Smooth muscle cell (in vitro differentiated cells): ENCODE data around the gene SNCAIP. TPM values are rescaled to one million over a fixed set of nuclear protein-coding genes. Genes with fewer than 3 reads are reported as not detected.

Experiments used
- DNase-seq: peaks from one replicate; lab custom pipeline; 2025; ENCODE audit not compliant: unreplicated experiment; lab: John Stamatoyannopoulos, UW
- H2AFZ ChIP-seq: fragments of 200-600 bp; sonication (generic); 2 replicates; pipeline ENCODE4 v1.6.0; 2016; ENCODE audit warnings: antibody characterized with exemption, low read depth, mild to moderate bottlenecking
- H3F3A ChIP-seq: fragments of 200-600 bp; sonication (generic); 2 replicates; pipeline ENCODE4 v1.6.0; 2017; ENCODE audit warnings: antibody characterized with exemption, low read depth
- H3K27ac ChIP-seq: fragments of 200-600 bp; sonication (generic); 2 replicates; pipeline ENCODE4 v1.5.1; 2016; ENCODE audit warnings: low read depth, mild to moderate bottlenecking
- H3K27me3 ChIP-seq: fragments of 200-600 bp; sonication (generic); 2 replicates; pipeline ENCODE4 v1.6.1; 2016; ENCODE audit warnings: low read depth, mild to moderate bottlenecking
- H3K36me3 ChIP-seq: fragments of 200-600 bp; sonication (generic); 2 replicates; pipeline ENCODE4 v1.5.1; 2016; ENCODE audit warnings: low read depth
- H3K4me1 ChIP-seq: fragments of 200-600 bp; sonication (generic); 2 replicates; pipeline ENCODE4 v1.5.1; 2016; ENCODE audit warnings: low read depth
- H3K4me2 ChIP-seq: fragments of 200-600 bp; sonication (generic); 2 replicates; pipeline ENCODE4 v1.6.0; 2016; ENCODE audit warnings: mild to moderate bottlenecking
- H3K4me3 ChIP-seq: fragments of 200-600 bp; sonication (generic); 2 replicates; pipeline ENCODE4 v1.5.1; 2016; ENCODE audit warnings: mild to moderate bottlenecking
- H3K79me2 ChIP-seq: fragments of 200-600 bp; sonication (generic); 2 replicates; pipeline ENCODE4 v1.6.0; 2016; ENCODE audit warnings: low read depth, mild to moderate bottlenecking
- H3K9ac ChIP-seq: fragments of 200-600 bp; sonication (generic); 2 replicates; pipeline ENCODE4 v1.6.0; 2016; ENCODE audit warnings: low read depth
- H3K9me3 ChIP-seq: fragments of 200-600 bp; sonication (generic); replicated peaks from 2 replicates; pipeline ENCODE4 v1.5.1; 2016; ENCODE audit warnings: low read depth
- H4K20me1 ChIP-seq: fragments of 200-600 bp; sonication (generic); 2 replicates; pipeline ENCODE4 v1.6.0; 2016; ENCODE audit warnings: low read depth
- CTCF ChIP-seq: fragments of 200-600 bp; sonication (generic); IDR thresholded peaks from 2 replicates; pipeline ENCODE4 v1.5.1; 2017; ENCODE audit warnings: borderline replicate concordance, mild to moderate bottlenecking, antibody characterized with exemption; ENCODE audit not compliant: insufficient read depth, poor library complexity, severe bottlenecking
- WGBS: methylation state at CpG from one replicate; pipeline ENCODE4 v1.1.7; 2016; ENCODE audit warnings: low lambda C conversion rate; 5-methylcytosine and 5-hydroxymethylcytosine counted together
- polyA plus RNA-seq: library from polyadenylated mRNA; unstranded; fragments of >200 nt; fragmentation: Nextera tagmentation; extraction: Ambion mirVana; gene quantifications from 2 replicates; pipeline ENCODE4 v1.2.1, GENCODE V29; 2016
- total RNA-seq: library from RNA; depleted of rRNA; stranded (reverse); fragments of >200 nt; gene quantifications from 2 replicates; pipeline ENCODE4 v1.2.3, GENCODE V29; 2014

Gene SNCAIP
- total and polyA plus RNA-seq, 2 experiments from 2014 or later: 7.2 to 8.0 TPM

GRCh38 chr5:122385286-122385685, 73.2 kb downstream of the SNCAIP start:
- TF ChIP-seq CTCF: no peak
- 96% methylated on average over 4 of the region's 4 CpGs for WGBS
- no peaks in the 10 kb centered on the region for H3F3A ChIP-seq

GRCh38 chr5:122385808-122386207, 73.8 kb downstream of the SNCAIP start:
- no peaks in the 10 kb centered on the region for H3K36me3 ChIP-seq
- no peak overlapping the region for H3K4me2 ChIP-seq
- 97% methylated on average over 3 of the region's 3 CpGs for WGBS
- H3K9me3 ChIP-seq: no peaks in the 10 kb centered on the region
- no peaks in the 10 kb centered on the region for H3F3A ChIP-seq
- H3K4me1 ChIP-seq: peaks cover 2% of the 10 kb centered on the region
- no peaks in the 10 kb centered on the region for H4K20me1 ChIP-seq
- no peaks in the 10 kb centered on the region for H3K27me3 ChIP-seq
- no peak overlapping the region for H3K9ac ChIP-seq
- no peak for DNase-seq
- no peak overlapping the region for H2AFZ ChIP-seq
- no peak overlapping the region for H3K27ac ChIP-seq
- no peak for TF ChIP-seq CTCF
- H3K4me3 ChIP-seq: no peak overlapping the region
- H3K79me2 ChIP-seq: no peaks in the 10 kb centered on the region

More at GRCh38 chr5:122385286-122385685, 73.2 kb downstream of the SNCAIP start:
- no peaks in the 10 kb centered on the region for H3K27me3 ChIP-seq
- H3K4me2 ChIP-seq: no peak overlapping the region
- DNase-seq: no peak
- no peaks in the 10 kb centered on the region for H4K20me1 ChIP-seq
- no peaks in the 10 kb centered on the region for H3K36me3 ChIP-seq
- H3K4me1 ChIP-seq: peaks cover 2% of the 10 kb centered on the region
- H3K9me3 ChIP-seq: no peaks in the 10 kb centered on the region
- H3K27ac ChIP-seq: no peak overlapping the region
- no peak overlapping the region for H3K9ac ChIP-seq
- no peaks in the 10 kb centered on the region for H3K79me2 ChIP-seq
- H2AFZ ChIP-seq: no peak overlapping the region
- H3K4me3 ChIP-seq: no peak overlapping the region

- Histone ChIP-seq H3K9me3 (no peaks in the 10 kb centered on the region), H3K4me2 (no peak overlapping the region), H3K4me1 (peaks cover 2% of the 10 kb centered on the region), H3F3A (no peaks in the 10 kb centered on the region), H2AFZ (no peak overlapping the region), H3K9ac (no peak overlapping the region), H3K79me2 (no peaks in the 10 kb centered on the region), H4K20me1 (no peaks in the 10 kb centered on the region), H3K27me3 (no peaks in the 10 kb centered on the region), H3K36me3 (no peaks in the 10 kb centered on the region), H3K27ac (no peak overlapping the region), H3K4me3 (no peak overlapping the region)
- DNase-seq: no peak
- TF ChIP-seq CTCF: no peak
- 63% methylated on average over 7 of the region's 7 CpGs for WGBS
Observed at GRCh38 chr5:122390154-122390553, 78.1 kb downstream of the SNCAIP start.

GRCh38 chr5:122390694-122391093, 78.7 kb downstream of the SNCAIP start:
- no peaks in the 10 kb centered on the region for H3F3A ChIP-seq
- no peak for DNase-seq
- no peaks in the 10 kb centered on the region for H3K79me2 ChIP-seq
- no peaks in the 10 kb centered on the region for H3K36me3 ChIP-seq
- no peak overlapping the region for H3K9ac ChIP-seq
- no peaks in the 10 kb centered on the region for H4K20me1 ChIP-seq
- no peak overlapping the region for H3K27ac ChIP-seq
- no peak overlapping the region for H3K4me3 ChIP-seq
- H3K4me1 ChIP-seq: peaks cover 2% of the 10 kb centered on the region
- TF ChIP-seq CTCF: no peak
- H3K9me3 ChIP-seq: no peaks in the 10 kb centered on the region
- peak overlapping the region; percentile 43 for H3K4me2 ChIP-seq
- H2AFZ ChIP-seq: no peak overlapping the region
- no peaks in the 10 kb centered on the region for H3K27me3 ChIP-seq
- WGBS: 96% methylated on average over 3 of the region's 3 CpGs
